ENCODE data around the gene NXF3. TPM values are rescaled to one million over a fixed set of nuclear protein-coding genes. Genes with fewer than 3 reads are reported as not detected.

Gene NXF3
- total RNA-seq, 4 donors from 2014 or later: 8.2 to 63.5 (median 14.0) TPM

DNA sequence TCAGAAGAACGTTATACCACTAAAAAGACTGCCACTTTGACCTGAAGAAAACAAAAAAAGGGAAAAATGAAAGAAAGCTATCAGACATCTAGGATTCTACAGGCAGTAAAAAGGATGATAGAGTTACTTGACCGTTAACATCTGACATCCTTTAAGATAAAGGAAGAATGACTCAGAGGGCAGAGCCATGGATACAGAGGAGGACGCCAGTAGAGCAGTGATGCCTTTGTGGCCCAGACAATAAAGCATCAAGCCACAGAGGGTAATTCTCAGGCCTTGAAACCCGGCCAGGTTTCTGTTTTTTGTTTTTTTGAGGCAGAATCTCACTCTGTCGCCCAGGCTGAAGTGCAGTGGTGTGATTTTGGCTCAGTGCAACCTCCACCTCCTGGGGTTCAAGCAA, 19.5 kb downstream of the NXF3 start:
- H3K27me3 ChIP-seq: no peaks in the 10 kb centered on the region

DNA sequence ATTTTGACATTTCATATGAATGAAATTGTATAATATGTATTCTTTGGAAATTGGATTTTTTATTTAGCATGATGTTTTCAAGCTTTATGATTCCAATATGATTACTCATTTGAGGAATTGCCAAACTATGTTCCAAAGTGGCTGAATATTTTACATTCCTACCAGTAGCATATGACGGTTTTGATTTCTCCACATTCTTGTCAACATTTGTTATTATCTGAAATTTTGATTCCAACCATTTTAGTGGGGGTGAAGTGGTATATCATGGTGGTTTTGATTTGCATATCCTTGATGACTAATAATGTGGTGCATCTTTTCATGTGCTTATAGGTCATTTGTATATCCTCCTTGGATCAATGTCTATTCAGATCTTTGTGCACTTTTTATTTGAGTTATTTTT, 26.3 kb downstream of the NXF3 start:
- no peaks in the 10 kb centered on the region for H3K36me3 ChIP-seq
- no peaks in the 10 kb centered on the region for H3K9me3 ChIP-seq
- no peaks in the 10 kb centered on the region for H3K27me3 ChIP-seq
- H3K4me3 ChIP-seq: no peak overlapping the region
- no peak overlapping the region for H3K27ac ChIP-seq
- TF ChIP-seq, protein P1, sequence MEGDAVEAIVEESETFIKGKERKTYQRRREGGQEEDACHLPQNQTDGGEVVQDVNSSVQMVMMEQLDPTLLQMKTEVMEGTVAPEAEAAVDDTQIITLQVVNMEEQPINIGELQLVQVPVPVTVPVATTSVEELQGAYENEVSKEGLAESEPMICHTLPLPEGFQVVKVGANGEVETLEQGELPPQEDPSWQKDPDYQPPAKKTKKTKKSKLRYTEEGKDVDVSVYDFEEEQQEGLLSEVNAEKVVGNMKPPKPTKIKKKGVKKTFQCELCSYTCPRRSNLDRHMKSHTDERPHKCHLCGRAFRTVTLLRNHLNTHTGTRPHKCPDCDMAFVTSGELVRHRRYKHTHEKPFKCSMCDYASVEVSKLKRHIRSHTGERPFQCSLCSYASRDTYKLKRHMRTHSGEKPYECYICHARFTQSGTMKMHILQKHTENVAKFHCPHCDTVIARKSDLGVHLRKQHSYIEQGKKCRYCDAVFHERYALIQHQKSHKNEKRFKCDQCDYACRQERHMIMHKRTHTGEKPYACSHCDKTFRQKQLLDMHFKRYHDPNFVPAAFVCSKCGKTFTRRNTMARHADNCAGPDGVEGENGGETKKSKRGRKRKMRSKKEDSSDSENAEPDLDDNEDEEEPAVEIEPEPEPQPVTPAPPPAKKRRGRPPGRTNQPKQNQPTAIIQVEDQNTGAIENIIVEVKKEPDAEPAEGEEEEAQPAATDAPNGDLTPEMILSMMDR (IDR thresholded peaks at IDR 0.05): no peak
- no peak for TF ChIP-seq POLR2A (IDR thresholded peaks at IDR 0.05)
- no peak for DNase-seq
- no peaks in the 10 kb centered on the region for H3K4me1 ChIP-seq

More for the DNA sequence above, 19.5 kb downstream of the NXF3 start:
- H3K36me3 ChIP-seq: no peaks in the 10 kb centered on the region
- TF ChIP-seq, protein P1 (IDR thresholded peaks at IDR 0.05): no peak
- no peak for TF ChIP-seq POLR2A (IDR thresholded peaks at IDR 0.05)
- no peak overlapping the region for H3K27ac ChIP-seq
- no peak overlapping the region for H3K4me3 ChIP-seq
- H3K4me1 ChIP-seq: no peaks in the 10 kb centered on the region
- DNase-seq: no peak
- H3K9me3 ChIP-seq: no peaks in the 10 kb centered on the region

DNA sequence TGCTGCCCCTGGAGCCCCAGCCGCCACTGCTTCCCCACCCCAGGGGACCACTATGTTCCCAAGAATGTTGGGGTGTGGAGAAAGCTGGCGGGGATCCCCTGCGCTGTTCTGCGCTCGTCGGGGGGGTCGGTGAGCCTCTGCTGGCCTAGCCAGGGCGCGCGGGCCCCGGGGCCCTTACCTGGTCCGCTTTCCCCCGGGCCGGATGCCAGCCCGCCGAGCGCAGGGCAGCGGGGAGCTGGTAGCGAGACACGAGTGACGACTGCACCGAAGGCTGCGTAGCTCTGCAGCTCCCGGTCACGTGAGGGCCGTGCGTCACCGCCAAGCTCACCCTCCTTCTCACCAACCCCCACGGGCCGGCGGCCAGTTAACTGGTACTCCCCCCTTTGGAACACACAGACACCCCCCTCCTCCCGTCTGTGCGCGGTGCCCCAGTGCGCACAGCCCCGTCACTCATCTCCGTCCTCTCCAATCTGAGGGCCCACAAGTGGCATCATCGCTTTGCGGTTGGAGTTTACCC, 29.0 kb downstream of the NXF3 start, which contains the start of gene BEX1:
BEX1 (minus strand) TSS at position 254 of the 517 bp plus-strand sequence. CDS start 897 bp downstream, outside the sequence.
- Histone ChIP-seq H3K9me3 (no peaks in the 10 kb centered on the region), H3K4me1 (no peaks in the 10 kb centered on the region), H3K36me3 (no peaks in the 10 kb centered on the region), H3K27me3 (no peaks in the 10 kb centered on the region), H3K4me3 (peak within 1 kb of the TSS in 2 of 4 donors; percentile 21 to 36), H3K27ac (no peak within 1 kb of the TSS)
- peak in 2 of 3 donors; percentile 43 to 47 for DNase-seq
- no peak for TF ChIP-seq POLR2A (IDR thresholded peaks at IDR 0.05)
- TF ChIP-seq, protein P1 (IDR thresholded peaks at IDR 0.05): no peak

DNA sequence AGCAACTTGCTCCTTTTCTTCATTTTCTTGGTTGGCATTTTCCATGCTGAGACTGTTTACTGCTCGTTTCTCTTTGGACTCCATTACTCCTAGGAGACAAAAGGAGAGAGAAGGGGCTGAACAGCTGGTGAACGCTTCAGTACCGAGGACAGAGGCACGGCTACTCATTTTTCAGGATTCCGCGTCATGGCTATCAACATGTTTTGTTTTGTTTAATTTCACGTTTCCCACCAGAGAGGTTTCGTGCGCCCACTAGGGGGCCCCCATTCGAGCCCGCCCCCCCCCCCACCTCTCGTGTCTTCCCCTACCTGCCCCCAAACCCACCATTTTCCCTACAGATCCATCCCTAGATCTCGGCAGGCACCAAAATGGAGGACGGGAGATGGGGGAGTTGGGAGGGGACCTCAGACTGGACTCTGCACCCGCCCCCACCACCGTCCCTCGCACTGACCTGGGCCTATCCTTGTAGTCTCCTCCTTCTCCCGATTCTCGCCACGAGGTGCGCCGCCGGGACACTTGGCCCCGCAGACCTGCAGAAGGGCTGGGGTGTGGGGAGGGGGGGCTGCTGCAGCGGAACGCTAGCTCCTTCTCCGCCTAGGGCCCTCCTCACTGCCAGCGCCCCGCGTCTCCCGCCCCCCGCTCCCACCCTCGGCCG, 29.6 kb downstream of the NXF3 start:
- no peak for DNase-seq
- Histone ChIP-seq H3K9me3 (no peaks in the 10 kb centered on the region), H3K4me3 (peak overlapping the region in 2 of 4 donors; percentile 21 to 36), H3K4me1 (no peaks in the 10 kb centered on the region), H3K27ac (no peak overlapping the region), H3K36me3 (no peaks in the 10 kb centered on the region), H3K27me3 (no peaks in the 10 kb centered on the region)
- no peak for TF ChIP-seq POLR2A (IDR thresholded peaks at IDR 0.05)
- TF ChIP-seq, protein P1 (IDR thresholded peaks at IDR 0.05): no peak

DNA sequence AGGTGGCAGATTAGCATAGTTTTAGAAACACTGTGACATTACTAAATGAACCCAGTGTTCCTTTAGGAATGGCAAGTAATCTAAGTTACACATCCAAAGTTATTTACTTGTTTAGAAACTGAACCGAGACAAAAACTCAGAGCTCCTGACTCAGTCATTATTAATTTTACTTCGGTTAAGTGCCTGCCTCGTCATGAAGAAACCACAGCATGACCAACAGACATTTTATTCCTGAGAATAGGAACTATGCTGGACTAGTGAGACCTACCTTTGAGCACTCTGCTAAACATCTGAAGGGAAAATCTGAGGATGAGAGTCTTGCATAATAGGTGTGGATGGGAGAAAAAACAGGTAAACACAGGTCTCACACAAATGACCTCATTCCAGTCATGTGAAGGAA, 31.5 kb downstream of the NXF3 start:
- no peaks in the 10 kb centered on the region for H3K4me1 ChIP-seq
- H3K36me3 ChIP-seq: no peaks in the 10 kb centered on the region
- H3K9me3 ChIP-seq: no peaks in the 10 kb centered on the region
- no peaks in the 10 kb centered on the region for H3K27me3 ChIP-seq
- no peak for DNase-seq
- TF ChIP-seq, protein P1 (IDR thresholded peaks at IDR 0.05): no peak
- no peak for TF ChIP-seq POLR2A (IDR thresholded peaks at IDR 0.05)
- H3K4me3 ChIP-seq: no peak overlapping the region
- no peak overlapping the region for H3K27ac ChIP-seq
